ENCODE measurements around the gene ABCA13.

- peak; percentile 99 for TF ChIP-seq POLR2AphosphoS5 (IDR thresholded peaks at IDR 0.05; ENCODE audit: low read depth, low read length)
- no peak for TF ChIP-seq CTCF (IDR thresholded peaks at IDR 0.05)
Measured at GRCh38 chr7:48140001-48140681, 31.1 kb upstream of the ABCA13 start.

Measured in Panc1 (cell line).